OCI-LY1 (cell line): ENCODE measurements around the gene CAMTA1.

Experiments used
- EZH2 ChIP-seq: fragments of 200-600 bp; sonication (generic), shearing (Covaris generic); IDR thresholded peaks from 2 replicates; pipeline ENCODE4 v1.8.0; 2017; ENCODE audit warnings: borderline replicate concordance, mixed run types, mild to moderate bottlenecking, antibody characterized with exemption, low read length, moderate library complexity, mixed read lengths
- TF ChIP-seq, protein P1 (sequence below): fragments of 200-600 bp; sonication (generic), shearing (Covaris generic); IDR thresholded peaks from 2 replicates; pipeline ENCODE4 v1.5.1; 2017; ENCODE audit warnings: mild to moderate bottlenecking, antibody characterized with exemption, low read length, moderate library complexity, mixed read lengths

DNA sequence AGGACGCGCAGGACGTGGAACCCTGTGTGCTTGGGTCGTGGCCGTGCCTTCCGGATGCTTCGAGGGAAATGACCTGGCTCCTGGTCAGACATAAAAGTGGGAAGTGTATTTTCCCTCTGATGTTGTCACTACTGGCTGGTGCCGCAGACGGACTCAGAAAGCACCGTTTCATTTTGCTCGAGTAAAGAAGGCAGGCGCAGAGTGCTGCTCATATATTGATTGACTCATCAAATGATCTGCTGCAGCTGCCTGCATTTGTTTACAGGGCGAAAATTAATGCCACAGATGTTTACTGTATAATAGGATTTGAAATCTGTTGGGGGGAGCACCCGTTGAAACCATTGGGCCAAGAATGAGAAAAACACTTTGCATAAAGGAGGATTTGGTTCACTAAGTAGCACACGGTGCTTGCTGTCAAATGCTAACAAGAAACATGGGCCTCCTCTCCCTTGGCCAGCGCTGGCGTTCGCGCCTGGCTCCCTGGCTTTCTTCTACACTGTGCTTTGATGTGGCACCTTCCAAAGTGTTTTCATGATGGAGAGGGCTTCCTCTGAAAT is 365.5 kb downstream of the CAMTA1 start:
- TF ChIP-seq, protein P1, sequence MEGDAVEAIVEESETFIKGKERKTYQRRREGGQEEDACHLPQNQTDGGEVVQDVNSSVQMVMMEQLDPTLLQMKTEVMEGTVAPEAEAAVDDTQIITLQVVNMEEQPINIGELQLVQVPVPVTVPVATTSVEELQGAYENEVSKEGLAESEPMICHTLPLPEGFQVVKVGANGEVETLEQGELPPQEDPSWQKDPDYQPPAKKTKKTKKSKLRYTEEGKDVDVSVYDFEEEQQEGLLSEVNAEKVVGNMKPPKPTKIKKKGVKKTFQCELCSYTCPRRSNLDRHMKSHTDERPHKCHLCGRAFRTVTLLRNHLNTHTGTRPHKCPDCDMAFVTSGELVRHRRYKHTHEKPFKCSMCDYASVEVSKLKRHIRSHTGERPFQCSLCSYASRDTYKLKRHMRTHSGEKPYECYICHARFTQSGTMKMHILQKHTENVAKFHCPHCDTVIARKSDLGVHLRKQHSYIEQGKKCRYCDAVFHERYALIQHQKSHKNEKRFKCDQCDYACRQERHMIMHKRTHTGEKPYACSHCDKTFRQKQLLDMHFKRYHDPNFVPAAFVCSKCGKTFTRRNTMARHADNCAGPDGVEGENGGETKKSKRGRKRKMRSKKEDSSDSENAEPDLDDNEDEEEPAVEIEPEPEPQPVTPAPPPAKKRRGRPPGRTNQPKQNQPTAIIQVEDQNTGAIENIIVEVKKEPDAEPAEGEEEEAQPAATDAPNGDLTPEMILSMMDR, result no peak
- no peak for TF ChIP-seq EZH2
